ENCODE data around the gene SASS6.

GRCh38 chr1:100075773-100076172 is 57.0 kb downstream of the SASS6 start:
- no peak; the same call in 1 of the 2 replicates for TF ChIP-seq POLR2A (IDR thresholded peaks at IDR 0.05; ENCODE audit: low read depth, low read length)
- no peak for TF ChIP-seq TAF1 (IDR thresholded peaks at IDR 0.05; ENCODE audit: borderline replicate concordance, low read depth, low read length)
